ENCODE results near the gene CDCA4. TPM values are rescaled to one million over a fixed set of nuclear protein-coding genes. Genes with fewer than 3 reads are reported as not detected.

Gene CDCA4
- polyA plus RNA-seq, 1 of the 3 experiments (the other 2 are of a cell fraction): 26.8 TPM

DNA sequence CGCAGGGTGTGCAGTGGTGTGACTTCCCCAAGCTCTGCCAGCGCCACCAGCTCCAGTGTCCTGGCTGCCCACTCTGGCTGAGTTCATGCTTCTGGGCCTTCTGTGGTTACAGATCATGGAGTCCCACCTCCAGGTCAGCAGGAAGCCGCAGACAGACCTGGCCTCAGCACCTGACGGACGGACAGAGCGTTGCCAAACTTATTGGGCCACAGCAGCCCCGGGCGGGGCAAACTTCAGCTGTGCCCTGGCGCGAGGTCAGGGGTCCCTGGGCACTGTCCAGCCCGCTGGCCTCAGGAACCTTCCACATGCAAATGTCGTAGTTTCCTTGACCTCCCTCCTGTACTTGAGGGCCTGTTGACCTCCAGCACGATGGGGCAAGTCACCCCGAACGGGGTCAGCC lies 33.1 kb upstream of the CDCA4 start:
- H3K27me3 ChIP-seq (ENCODE audit: insufficient read depth): no peaks in the 10 kb centered on the region
- H3K4me3 ChIP-seq (ENCODE audit: low read depth in 2 of 2, low read length in 1 of 2): no peak overlapping the region
- peak; percentile 14 for DNase-seq
- POLR2A ChIA-PET: no interaction called here
- WGBS (ENCODE audit: low lambda C conversion rate): 90% methylated on average over 9 of the region's 15 CpGs
- no peak overlapping the region for H2AFZ ChIP-seq (ENCODE audit: low read depth)
- H3K27ac ChIP-seq (ENCODE audit: low read depth in 2 of 2, low read length in 1 of 2): no peak overlapping the region
- no peak overlapping the region for H3K9ac ChIP-seq
- H3K4me2 ChIP-seq: no peak overlapping the region
- peaks cover 0 to 2% of the 10 kb centered on the region in 2 experiments; a peak in 1 of 4 replicates for H3K4me1 ChIP-seq (ENCODE audit: control insufficient read depth in 1 of 2, insufficient read depth in 2 of 2, low read depth in 1 of 2, low read length in 1 of 2)
- no peaks in the 10 kb centered on the region for H3K9me3 ChIP-seq
- H4K20me1 ChIP-seq (ENCODE audit: insufficient read depth): no peaks in the 10 kb centered on the region
- H3K36me3 ChIP-seq (replicated peaks in 1 of 2; ENCODE audit: control insufficient read depth in 1 of 2, insufficient read depth in 2 of 2, low read length in 1 of 2): no peaks in the 10 kb centered on the region
- TF ChIP-seq TCF12 (IDR thresholded peaks at IDR 0.05): no peak
- no peak for TF ChIP-seq TEAD4 (IDR thresholded peaks at IDR 0.05; ENCODE audit: borderline replicate concordance, insufficient read depth)
- no peak for TF ChIP-seq TAF1 (IDR thresholded peaks at IDR 0.05; ENCODE audit: borderline replicate concordance, low read depth, low read length)
- no peak for TF ChIP-seq EZH2phosphoT487 (IDR thresholded peaks at IDR 0.05; ENCODE audit: borderline replicate concordance, low read depth)
- TF ChIP-seq MAX (IDR thresholded peaks at IDR 0.05; ENCODE audit: low read depth): no peak
- no peak for TF ChIP-seq FOXJ3 (CRISPR knock-in tag; IDR thresholded peaks at IDR 0.05)
- TF ChIP-seq RXRA (IDR thresholded peaks at IDR 0.05; ENCODE audit: borderline replicate concordance, low read depth): no peak
- TF ChIP-seq EP300 (IDR thresholded peaks at IDR 0.05; ENCODE audit: borderline replicate concordance in 1 of 2, low read depth in 1 of 2, low read length in 1 of 2): no peak
- TF ChIP-seq YY1 (IDR thresholded peaks at IDR 0.05; ENCODE audit: low read depth): no peak
- no peak for TF ChIP-seq NRF1 (IDR thresholded peaks at IDR 0.05; ENCODE audit: low read depth, low read length)
- H3K79me2 ChIP-seq (ENCODE audit: insufficient read depth): no peaks in the 10 kb centered on the region
- CTCF ChIA-PET: interaction anchor here (0.6 to 9.5 kb wide), 4 partner anchors 8 to 78 kb away, joined by 3 to 81 read pairs (median 10); no protein-coding TSS in a partner anchor
- H3F3A ChIP-seq (replicated peaks; ENCODE audit: insufficient read depth): no peaks in the 10 kb centered on the region
- no peaks in the 10 kb centered on the region for H3K9me2 ChIP-seq

- Histone ChIP-seq H3K36me3 (replicated peaks in 1 of 2; ENCODE audit: control insufficient read depth in 1 of 2, insufficient read depth in 2 of 2, low read length in 1 of 2) (no peaks in the 10 kb centered on the region), H3K27me3 (ENCODE audit: insufficient read depth) (no peaks in the 10 kb centered on the region), H3K9ac (no peak overlapping the region), H3K4me3 (ENCODE audit: low read depth in 2 of 2, low read length in 1 of 2) (no peak overlapping the region), H3F3A (replicated peaks; ENCODE audit: insufficient read depth) (no peaks in the 10 kb centered on the region), H3K9me2 (no peaks in the 10 kb centered on the region), H3K4me2 (no peak overlapping the region), H3K27ac (ENCODE audit: low read depth in 2 of 2, low read length in 1 of 2) (no peak overlapping the region), H3K79me2 (ENCODE audit: insufficient read depth) (no peaks in the 10 kb centered on the region), H3K4me1 (ENCODE audit: control insufficient read depth in 1 of 2, insufficient read depth in 2 of 2, low read depth in 1 of 2, low read length in 1 of 2) (peaks cover 0 to 2% of the 10 kb centered on the region in 2 experiments; a peak in 1 of 4 replicates), H3K9me3 (no peaks in the 10 kb centered on the region), H2AFZ (ENCODE audit: low read depth) (no peak overlapping the region), H4K20me1 (ENCODE audit: insufficient read depth) (no peaks in the 10 kb centered on the region)
- ChIA-PET POLR2A (no interaction called here), CTCF (interaction anchor here (0.6 to 9.5 kb wide), 5 partner anchors 7 to 77 kb away, joined by 3 to 81 read pairs (median 4); no protein-coding TSS in a partner anchor)
- no peak for DNase-seq
- WGBS (ENCODE audit: low lambda C conversion rate): 84% methylated on average over 6 of the region's 6 CpGs
- TF ChIP-seq IRF3 (IDR thresholded peaks at IDR 0.05; ENCODE audit: low read depth, low read length): no peak
- TF ChIP-seq TEAD4 (IDR thresholded peaks at IDR 0.05; ENCODE audit: borderline replicate concordance, insufficient read depth): no peak
- no peak for TF ChIP-seq TAF1 (IDR thresholded peaks at IDR 0.05; ENCODE audit: borderline replicate concordance, low read depth, low read length)
- no peak for TF ChIP-seq ELF1 (IDR thresholded peaks at IDR 0.05)
- no peak for TF ChIP-seq TCF12 (IDR thresholded peaks at IDR 0.05)
- TF ChIP-seq MEF2A (IDR thresholded peaks at IDR 0.05; ENCODE audit: borderline replicate concordance, low read depth): no peak
Observed at GRCh38 chr14:105053421-105053820, 32.5 kb upstream of the CDCA4 start.
